PC-9 (cell line): ENCODE data around the gene KRTAP21-3.

Experiments
- CTCF ChIP-seq: fragments of 200-600 bp; sonication (generic); conservative IDR thresholded peaks from 2 replicates; pipeline ENCODE4 v1.6.1; 2017; ENCODE audit warnings: mixed run types, antibody characterized with exemption, mild to moderate bottlenecking, moderate library complexity
- EZH2 ChIP-seq: fragments of 200-600 bp; sonication (generic); IDR thresholded peaks from 2 replicates; pipeline ENCODE4 v1.8.0; 2017; ENCODE audit warnings: antibody characterized with exemption, low read depth

GRCh38 chr21:30714946-30715345 is 3.6 kb downstream of the KRTAP21-3 start:
- TF ChIP-seq CTCF (no peak), EZH2 (no peak)
